SK-N-SH (cell line): Measurements from ENCODE around the gene EIF5B.

Experiments
- RFX5 ChIP-seq: IDR thresholded peaks from 2 replicates; pipeline ENCODE4 v1.6.1; 2012; ENCODE audit warnings: mild to moderate bottlenecking, improper control_type of control experiment, low read length
- TF ChIP-seq, protein P1 (sequence below): fragments of 200-600 bp; sonication (generic); IDR thresholded peaks from 2 replicates; pipeline ENCODE4 v1.6.1; 2017; ENCODE audit warnings: antibody characterized with exemption, mild to moderate bottlenecking, moderate library complexity

DNA sequence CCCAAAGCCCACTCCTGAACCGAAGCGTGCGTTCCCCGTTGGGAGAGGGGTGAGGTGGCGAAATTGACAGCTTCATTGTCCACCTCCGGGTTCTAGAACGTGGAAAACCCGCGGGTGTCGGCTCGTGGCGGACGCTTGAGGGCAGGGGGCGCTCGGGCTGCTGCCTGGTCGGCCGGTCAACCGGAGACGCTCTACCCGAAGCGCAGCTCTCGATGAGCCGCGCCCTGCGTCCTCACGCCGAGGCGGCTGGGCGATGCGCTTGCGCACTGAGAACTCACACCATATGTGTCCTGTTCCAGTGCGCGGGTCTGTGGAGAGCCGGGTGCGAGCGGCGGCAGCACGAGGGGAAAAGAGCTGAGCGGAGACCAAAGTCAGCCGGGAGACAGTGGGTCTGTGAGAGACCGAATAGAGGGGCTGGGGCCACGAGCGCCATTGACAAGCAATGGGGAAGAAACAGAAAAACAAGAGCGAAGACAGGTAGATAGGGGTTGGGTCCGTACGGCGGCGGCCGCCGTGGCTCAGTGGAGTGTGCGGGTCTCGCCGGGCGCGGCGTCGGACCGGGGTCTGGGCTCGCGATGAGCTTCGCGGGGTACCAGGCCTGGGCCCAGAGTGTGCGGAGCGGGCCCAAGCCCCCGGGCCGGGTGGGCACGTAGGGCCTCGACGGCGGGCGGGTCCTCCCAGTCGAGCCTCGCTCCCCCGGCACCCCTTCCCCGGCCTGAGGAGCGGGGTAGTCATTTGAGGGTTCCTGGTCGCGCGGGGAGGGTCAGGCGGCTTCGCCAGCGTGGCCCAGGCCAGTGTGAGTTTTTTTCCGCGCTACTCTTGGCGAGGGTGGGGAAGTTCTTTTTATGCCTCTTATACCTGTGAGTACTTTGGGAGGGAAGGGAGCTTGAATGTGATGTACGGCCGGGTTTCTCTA, at the start of gene EIF5B:
- TF ChIP-seq, protein P1, sequence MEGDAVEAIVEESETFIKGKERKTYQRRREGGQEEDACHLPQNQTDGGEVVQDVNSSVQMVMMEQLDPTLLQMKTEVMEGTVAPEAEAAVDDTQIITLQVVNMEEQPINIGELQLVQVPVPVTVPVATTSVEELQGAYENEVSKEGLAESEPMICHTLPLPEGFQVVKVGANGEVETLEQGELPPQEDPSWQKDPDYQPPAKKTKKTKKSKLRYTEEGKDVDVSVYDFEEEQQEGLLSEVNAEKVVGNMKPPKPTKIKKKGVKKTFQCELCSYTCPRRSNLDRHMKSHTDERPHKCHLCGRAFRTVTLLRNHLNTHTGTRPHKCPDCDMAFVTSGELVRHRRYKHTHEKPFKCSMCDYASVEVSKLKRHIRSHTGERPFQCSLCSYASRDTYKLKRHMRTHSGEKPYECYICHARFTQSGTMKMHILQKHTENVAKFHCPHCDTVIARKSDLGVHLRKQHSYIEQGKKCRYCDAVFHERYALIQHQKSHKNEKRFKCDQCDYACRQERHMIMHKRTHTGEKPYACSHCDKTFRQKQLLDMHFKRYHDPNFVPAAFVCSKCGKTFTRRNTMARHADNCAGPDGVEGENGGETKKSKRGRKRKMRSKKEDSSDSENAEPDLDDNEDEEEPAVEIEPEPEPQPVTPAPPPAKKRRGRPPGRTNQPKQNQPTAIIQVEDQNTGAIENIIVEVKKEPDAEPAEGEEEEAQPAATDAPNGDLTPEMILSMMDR, result peak; percentile 76
- no peak for TF ChIP-seq RFX5
